Measurements from ENCODE around the gene ELAC1. TPM values are rescaled to one million over a fixed set of nuclear protein-coding genes. Genes with fewer than 3 reads are reported as not detected.

The ELAC1 gene
- total RNA-seq, 2 experiments from 2014 or later, result 9.6 to 10.1 TPM

- POLR2A ChIA-PET, result no interaction called here
- Mint-ChIP-seq H3K4me3 (no peak overlapping the region), H3K27me3 (no peaks in the 10 kb centered on the region), H3K9me3 (no peaks in the 10 kb centered on the region), H3K4me1 (peaks cover 35% of the 10 kb centered on the region), H3K27ac (no peak overlapping the region), H3K36me3 (peaks cover 30% of the 10 kb centered on the region)
- DNase-seq (no peak), ATAC-seq (ENCODE audit: low read depth) (no peak)
Observed at GRCh38 chr18:51037230-51037629, 69.4 kb downstream of the ELAC1 start.

Other genes with a start within 250 kb of the ELAC1 start
- gene MRO, start 148.0 kb upstream of the ELAC1 start, total RNA-seq, result not detected
- gene ME2, start 88.9 kb upstream of the ELAC1 start, total RNA-seq, result 10 to 100 TPM; 76.3 to 76.7 TPM
- gene SMAD4, start 62.2 kb downstream of the ELAC1 start, total RNA-seq, result 100 to 1,000 TPM in 1 of 2 experiments, 10 to 100 TPM in 1; 84.9 to 105 TPM
- gene MEX3C, start 229.6 kb downstream of the ELAC1 start, total RNA-seq, result 10 to 100 TPM; 53.3 to 60.7 TPM

Data from activated naive CD8-positive, alpha-beta T cell treated with anti-CD3 and anti-CD28 coated beads, Interleukin-2, amount 10 ng/mL, durations not matched to agents 7 days and 5 days (primary cell).